Heart left ventricle (tissue), 16 donors: ENCODE measurements around the gene FILIP1. TPM values are rescaled to one million over a fixed set of nuclear protein-coding genes. Genes with fewer than 3 reads are reported as not detected.

Source experiments
- ATAC-seq, 4 donors: fragments of 200-7000 bp; cut with Tn5 transposase; one replicate each; pipeline ENCODE4 v1.9.1; 2020 to 2022; ENCODE audit warnings: moderate library complexity in 4 of 4, mild to moderate bottlenecking in 3 of 4, moderate number of reproducible peaks in 1 of 4
- DNase-seq, 5 donors: peaks; one replicate each; pipeline ENCODE4 v3.0.0-alpha.2; 2020
- H3K27ac ChIP-seq, 12 donors: fragments of 200-600 bp; sonication (generic) in 4 of 12; one replicate each; pipeline versions ENCODE4 v1.5.0 to v1.8.0; 2016 to 2022; ENCODE audit warnings: mild to moderate bottlenecking in 2 of 12
- H3K27me3 ChIP-seq, 9 donors: fragments of 200-600 bp; sonication (generic) in 2 of 9; one replicate each; pipeline versions ENCODE4 v1.5.1 to v1.8.0; 2016 to 2022; ENCODE audit warnings: mild to moderate bottlenecking in 3 of 9
- H3K36me3 ChIP-seq, 9 donors: fragments of 200-600 bp; sonication (generic) in 2 of 9; one replicate each; pipeline versions ENCODE4 v1.5.0 to v1.8.0; 2018 to 2022; ENCODE audit warnings: mild to moderate bottlenecking in 2 of 9
- H3K4me1 ChIP-seq, 12 donors: fragments of 200-600 bp; sonication (generic) in 4 of 12; one replicate each; pipeline versions ENCODE4 v1.5.0 to v1.8.0; 2016 to 2022; ENCODE audit warnings: mild to moderate bottlenecking in 3 of 12
- H3K4me3 ChIP-seq, 12 donors: fragments of 200-600 bp; sonication (generic) in 4 of 12; one replicate each; pipeline versions ENCODE4 v1.5.0 to v1.8.0; 2017 to 2022; ENCODE audit warnings: mild to moderate bottlenecking in 9 of 12, moderate library complexity in 4 of 12
- H3K9me3 ChIP-seq, 12 donors: fragments of 200-600 bp; sonication (generic) in 4 of 12; one replicate each; pipeline versions ENCODE4 v1.5.0 to v1.8.0; 2016 to 2022; ENCODE audit warnings: mild to moderate bottlenecking in 1 of 12
- POLR2A ChIP-seq, 2 donors: fragments of 450-650 bp; IDR thresholded peaks; one replicate each; pipeline ENCODE4 v1.6.1; 2017; ENCODE audit warnings: antibody characterized with exemption in 2 of 2, mild to moderate bottlenecking in 2 of 2, moderate library complexity in 2 of 2
- WGBS, 4 donors: extraction: QIAGEN DNeasy Blood & Tissue Kit in 2 of 4; methylation state at CpG; one replicate each; pipeline versions ENCODE4 v1.1.5 to v1.1.7; 2013 to 2018; 5-methylcytosine and 5-hydroxymethylcytosine counted together
- intact Hi-C, 10 donors: fragments of 100-400 bp; cut with DNase I; formaldehyde crosslinking; loops; one replicate each; pipeline versions ENCODE4 v1.11.1 to v1.14.2; 2022
- polyA plus RNA-seq, 2 donors: library from polyadenylated mRNA; stranded (reverse); fragments of 200-250 nt; gene quantifications; one replicate each; pipeline ENCODE4 v1.2.3, GENCODE V29; 2013
- total RNA-seq, 9 donors: library from RNA; depleted of rRNA in 2 of 9; stranded (reverse); fragments of >200 nt in 2 of 9; fragmentation: NEBNext Ultra II Directional in 3 of 9; extraction: Animal tissue kit (Norgen Biotek cat#: 25700) in 3 of 9; gene quantifications; one replicate each; pipeline versions ENCODE4 v1.1.0 to v1.2.4, GENCODE V29; 2016 to 2023
- TF ChIP-seq, protein P1 (sequence below), 12 donors: fragments of 200-600 bp; sonication (generic) in 4 of 12; IDR thresholded peaks; one replicate each; pipeline versions ENCODE4 v1.5.0 to v1.8.0; 2018 to 2022; ENCODE audit warnings: antibody characterized with exemption in 12 of 12, mild to moderate bottlenecking in 5 of 12
- donor health status: ischemic (EF 13 %, LVEDD 7.1; RV severe dilation, severe dysfunction).
- donor health status: healthy with polysubstance abuse.
- donor health status: DM: no; HTN: yes; CAD: no.
- donor health status: DM: no; HTN: no; CAD: no.
- donor health status: ischemic (EF 25% LVEDD 6.9; RV normal size, moderate dysfunction).
- donor health status: ischemic (EF 25% LVEDD 5.7; RV mildly dilated, moderate dysfunction).
- donor health status: healthy.
- donor health status: DM: yes; HTN: yes; CAD: no.
- donor health status: ischemic (EF 35%, LVEDD 5.7; RV mildly dilated, moderate dysfunction).
- donor health status: nonischemic (EF 11% LVEDD 7.7; RV severe dilation, severe dysfunction).
- donor health status: DM: yes; HTN: yes; CAD: no.
- donor health status: PGD.
- donor health status: ischemic (EF 29% LVEDD 5.4; RV normal size, mild dysfunction).
- donor health status: nonischemic (EF 23%, LVEDD 6.1; RV moderate dilation, normal function).

FILIP1 gene
- total and polyA plus RNA-seq, 11 donors = 49.2 to 230 (median 158) TPM

- H3K4me3 ChIP-seq = peak overlapping the region; percentile 10 to 68 (median 60)
- intact Hi-C loops = loop anchor here in 9 of 10 donors (5.0 to 10.0 kb wide), 4 partner anchors 54 to 124 kb away; no protein-coding TSS in a partner anchor
- no peaks in the 10 kb centered on the region for H3K27me3 ChIP-seq
- DNase-seq (peak in 2 of 5 donors; percentile 24 to 37), ATAC-seq (peak; percentile 60 to 83 (median 66))
- 31 to 37% (median 31%) methylated on average over 1 of the region's 1 CpG for WGBS, 4 donors
- H3K4me1 ChIP-seq = peaks cover 0 to 64% (median 38%) of the 10 kb centered on the region in 12 donors
- peak overlapping the region; percentile 83 to 95 (median 92) for H3K27ac ChIP-seq
- TF ChIP-seq, protein P1, sequence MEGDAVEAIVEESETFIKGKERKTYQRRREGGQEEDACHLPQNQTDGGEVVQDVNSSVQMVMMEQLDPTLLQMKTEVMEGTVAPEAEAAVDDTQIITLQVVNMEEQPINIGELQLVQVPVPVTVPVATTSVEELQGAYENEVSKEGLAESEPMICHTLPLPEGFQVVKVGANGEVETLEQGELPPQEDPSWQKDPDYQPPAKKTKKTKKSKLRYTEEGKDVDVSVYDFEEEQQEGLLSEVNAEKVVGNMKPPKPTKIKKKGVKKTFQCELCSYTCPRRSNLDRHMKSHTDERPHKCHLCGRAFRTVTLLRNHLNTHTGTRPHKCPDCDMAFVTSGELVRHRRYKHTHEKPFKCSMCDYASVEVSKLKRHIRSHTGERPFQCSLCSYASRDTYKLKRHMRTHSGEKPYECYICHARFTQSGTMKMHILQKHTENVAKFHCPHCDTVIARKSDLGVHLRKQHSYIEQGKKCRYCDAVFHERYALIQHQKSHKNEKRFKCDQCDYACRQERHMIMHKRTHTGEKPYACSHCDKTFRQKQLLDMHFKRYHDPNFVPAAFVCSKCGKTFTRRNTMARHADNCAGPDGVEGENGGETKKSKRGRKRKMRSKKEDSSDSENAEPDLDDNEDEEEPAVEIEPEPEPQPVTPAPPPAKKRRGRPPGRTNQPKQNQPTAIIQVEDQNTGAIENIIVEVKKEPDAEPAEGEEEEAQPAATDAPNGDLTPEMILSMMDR (IDR thresholded peaks at IDR 0.05) = no peak
- peak in 1 of 2 donors; percentile 53 for TF ChIP-seq POLR2A (IDR thresholded peaks at IDR 0.05)
- H3K9me3 ChIP-seq = no peaks in the 10 kb centered on the region
- no peaks in the 10 kb centered on the region for H3K36me3 ChIP-seq
These were observed 2.3 kb downstream of the FILIP1 start for GRCh38 chr6:75491291-75491690.

GRCh38 chr6:75490706-75491105, 2.9 kb downstream of the FILIP1 start:
- Histone ChIP-seq H3K4me1 (peaks cover 0 to 58% (median 36%) of the 10 kb centered on the region in 12 donors), H3K4me3 (peak overlapping the region; percentile 5 to 68 (median 60)), H3K9me3 (no peaks in the 10 kb centered on the region), H3K27ac (peak overlapping the region; percentile 45 to 95 (median 92)), H3K27me3 (no peaks in the 10 kb centered on the region), H3K36me3 (no peaks in the 10 kb centered on the region)
- TF ChIP-seq, protein P1 (IDR thresholded peaks at IDR 0.05) = no peak
- TF ChIP-seq POLR2A (IDR thresholded peaks at IDR 0.05) = no peak
- DNase-seq (no peak), ATAC-seq (no peak)
- intact Hi-C loops = loop anchor here in 9 of 10 donors (5.0 to 10.0 kb wide), 4 partner anchors 53 to 123 kb away; no protein-coding TSS in a partner anchor
- 23 to 38% (median 30%) methylated on average over 3 of the region's 3 CpGs for WGBS, 4 donors

- Histone ChIP-seq H3K36me3 (no peaks in the 10 kb centered on the region), H3K27ac (peak overlapping the region; percentile 45 to 95 (median 90)), H3K9me3 (no peaks in the 10 kb centered on the region), H3K4me3 (peak overlapping the region in 10 of 12 donors; percentile 3 to 68 (median 62)), H3K4me1 (peaks cover 0 to 53% (median 26%) of the 10 kb centered on the region in 12 donors), H3K27me3 (no peaks in the 10 kb centered on the region)
- ATAC-seq = no peak
- WGBS, 4 donors = 20 to 26% (median 23%) methylated on average over 1 of the region's 1 CpG
- no peak for DNase-seq
- no peak for TF ChIP-seq POLR2A (IDR thresholded peaks at IDR 0.05)
- TF ChIP-seq, protein P1 (IDR thresholded peaks at IDR 0.05) = no peak
- intact Hi-C loops = loop anchor here in 1 of 10 donors (5.0 kb wide), 1 partner anchor 57 kb away; no protein-coding TSS in a partner anchor
These were observed 4.6 kb downstream of the FILIP1 start for GRCh38 chr6:75489025-75489424.

DNA sequence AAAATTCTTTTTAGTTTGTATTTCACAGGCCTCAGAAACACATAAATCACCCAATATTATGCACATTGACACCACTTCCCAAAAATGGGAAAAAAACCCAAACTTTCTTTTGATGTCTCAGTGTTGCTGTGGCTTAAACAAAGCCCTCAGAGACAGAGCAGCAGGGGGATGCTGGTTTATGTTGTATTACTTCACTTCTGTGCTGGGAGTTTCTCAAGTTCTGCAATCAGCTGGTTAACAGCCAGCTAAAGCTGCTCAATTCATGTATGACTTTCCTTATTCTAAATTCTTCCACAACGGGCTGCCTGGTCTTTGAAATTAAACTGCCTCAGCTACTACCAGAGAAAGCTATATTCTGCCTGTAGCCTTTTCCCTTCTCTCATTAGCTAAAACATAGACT, 5.6 kb downstream of the FILIP1 start:
- no peaks in the 10 kb centered on the region for H3K27me3 ChIP-seq
- peak overlapping the region; percentile 45 to 95 (median 90) for H3K27ac ChIP-seq
- DNase-seq (no peak), ATAC-seq (peak in 1 of 4 donors; percentile 12)
- intact Hi-C loops = loop anchor here in 1 of 10 donors (5.0 kb wide), 1 partner anchor 56 kb away; no protein-coding TSS in a partner anchor
- H3K4me1 ChIP-seq = peaks cover under 1 to 61% (median 33%) of the 10 kb centered on the region in 12 donors
- no peaks in the 10 kb centered on the region for H3K36me3 ChIP-seq
- no peaks in the 10 kb centered on the region for H3K9me3 ChIP-seq
- 0 to 17% (median 5%) methylated on average over 1 of the region's 1 CpG for WGBS, 4 donors
- peak overlapping the region in 9 of 12 donors; percentile 27 to 68 (median 64) for H3K4me3 ChIP-seq
- TF ChIP-seq, protein P1 (IDR thresholded peaks at IDR 0.05) = no peak
- no peak for TF ChIP-seq POLR2A (IDR thresholded peaks at IDR 0.05)
